ENCODE measurements around the gene RANBP1. TPM values are rescaled to one million over a fixed set of nuclear protein-coding genes. Genes with fewer than 3 reads are reported as not detected.

Gene RANBP1
- total and polyA plus RNA-seq, 2 of the 13 experiments (the other 11 are each of a cell fraction or from before 2014, with no cell fraction given) = 181 to 492 TPM

DNA sequence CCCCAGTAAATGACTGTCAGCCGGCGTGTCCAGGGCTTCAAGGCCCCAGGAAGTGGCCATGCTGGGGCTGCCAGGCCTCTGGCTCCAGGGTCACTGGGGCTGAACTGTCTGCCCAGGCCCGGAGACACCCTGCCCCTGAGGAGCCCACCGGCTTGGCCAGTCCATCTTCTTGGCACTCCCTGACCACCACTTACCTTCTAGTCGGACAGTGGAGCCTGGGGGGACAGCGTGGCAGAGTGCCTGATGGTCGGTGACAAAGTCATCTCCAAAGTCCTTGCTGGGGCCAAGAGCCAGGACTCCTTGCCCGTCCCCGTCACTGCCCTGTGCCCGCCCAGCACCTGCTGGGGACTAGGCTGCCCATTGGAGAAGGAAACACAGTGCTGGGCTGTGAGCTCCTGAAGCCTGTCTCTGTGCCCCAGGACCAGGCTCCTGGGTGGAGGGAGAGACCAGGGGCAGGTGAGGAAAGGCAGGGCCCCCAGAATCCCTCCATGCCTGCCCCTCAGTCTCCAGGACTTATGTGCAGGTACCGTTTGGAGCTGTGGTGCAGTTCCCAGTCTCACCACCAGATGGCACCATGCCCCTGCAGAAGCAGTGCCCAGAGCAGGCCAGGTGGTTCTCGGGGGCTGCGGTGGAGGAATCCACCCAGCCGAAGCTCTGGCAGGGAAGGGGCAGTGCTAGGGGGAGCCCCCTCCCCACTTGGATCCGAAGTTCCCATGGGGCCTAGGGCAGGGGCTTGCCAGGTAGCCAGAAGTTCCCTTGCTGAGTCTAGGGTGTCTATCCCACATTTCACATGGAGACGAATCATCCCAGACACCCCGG is 40.9 kb downstream of the RANBP1 start (continued):
- TF ChIP-seq ZNF552 (CRISPR knock-in tag; IDR thresholded peaks at IDR 0.05; ENCODE audit: borderline replicate concordance) (no peak), BRCA1 (CRISPR knock-in tag; IDR thresholded peaks at IDR 0.05) (no peak)
- TF ChIP-seq, protein P1, sequence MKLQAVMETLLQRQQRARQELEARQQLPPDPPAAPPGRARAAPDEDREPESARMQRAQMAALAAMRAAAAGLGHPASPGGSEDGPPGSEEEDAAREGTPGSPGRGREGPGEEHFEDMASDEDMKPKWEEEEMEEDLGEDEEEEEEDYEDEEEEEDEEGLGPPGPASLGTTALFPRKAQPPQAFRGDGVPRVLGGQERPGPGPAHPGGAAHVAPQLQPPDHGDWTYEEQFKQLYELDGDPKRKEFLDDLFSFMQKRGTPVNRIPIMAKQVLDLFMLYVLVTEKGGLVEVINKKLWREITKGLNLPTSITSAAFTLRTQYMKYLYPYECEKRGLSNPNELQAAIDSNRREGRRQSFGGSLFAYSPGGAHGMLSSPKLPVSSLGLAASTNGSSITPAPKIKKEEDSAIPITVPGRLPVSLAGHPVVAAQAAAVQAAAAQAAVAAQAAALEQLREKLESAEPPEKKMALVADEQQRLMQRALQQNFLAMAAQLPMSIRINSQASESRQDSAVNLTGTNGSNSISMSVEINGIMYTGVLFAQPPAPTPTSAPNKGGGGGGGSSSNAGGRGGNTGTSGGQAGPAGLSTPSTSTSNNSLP (IDR thresholded peaks at IDR 0.05; ENCODE audit: low read depth, low read length) = no peak
- TF ChIP-seq, protein P2, sequence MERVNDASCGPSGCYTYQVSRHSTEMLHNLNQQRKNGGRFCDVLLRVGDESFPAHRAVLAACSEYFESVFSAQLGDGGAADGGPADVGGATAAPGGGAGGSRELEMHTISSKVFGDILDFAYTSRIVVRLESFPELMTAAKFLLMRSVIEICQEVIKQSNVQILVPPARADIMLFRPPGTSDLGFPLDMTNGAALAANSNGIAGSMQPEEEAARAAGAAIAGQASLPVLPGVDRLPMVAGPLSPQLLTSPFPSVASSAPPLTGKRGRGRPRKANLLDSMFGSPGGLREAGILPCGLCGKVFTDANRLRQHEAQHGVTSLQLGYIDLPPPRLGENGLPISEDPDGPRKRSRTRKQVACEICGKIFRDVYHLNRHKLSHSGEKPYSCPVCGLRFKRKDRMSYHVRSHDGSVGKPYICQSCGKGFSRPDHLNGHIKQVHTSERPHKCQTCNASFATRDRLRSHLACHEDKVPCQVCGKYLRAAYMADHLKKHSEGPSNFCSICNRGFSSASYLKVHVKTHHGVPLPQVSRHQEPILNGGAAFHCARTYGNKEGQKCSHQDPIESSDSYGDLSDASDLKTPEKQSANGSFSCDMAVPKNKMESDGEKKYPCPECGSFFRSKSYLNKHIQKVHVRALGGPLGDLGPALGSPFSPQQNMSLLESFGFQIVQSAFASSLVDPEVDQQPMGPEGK (CRISPR knock-in tag; IDR thresholded peaks at IDR 0.05) = peak; percentile 60

DNA sequence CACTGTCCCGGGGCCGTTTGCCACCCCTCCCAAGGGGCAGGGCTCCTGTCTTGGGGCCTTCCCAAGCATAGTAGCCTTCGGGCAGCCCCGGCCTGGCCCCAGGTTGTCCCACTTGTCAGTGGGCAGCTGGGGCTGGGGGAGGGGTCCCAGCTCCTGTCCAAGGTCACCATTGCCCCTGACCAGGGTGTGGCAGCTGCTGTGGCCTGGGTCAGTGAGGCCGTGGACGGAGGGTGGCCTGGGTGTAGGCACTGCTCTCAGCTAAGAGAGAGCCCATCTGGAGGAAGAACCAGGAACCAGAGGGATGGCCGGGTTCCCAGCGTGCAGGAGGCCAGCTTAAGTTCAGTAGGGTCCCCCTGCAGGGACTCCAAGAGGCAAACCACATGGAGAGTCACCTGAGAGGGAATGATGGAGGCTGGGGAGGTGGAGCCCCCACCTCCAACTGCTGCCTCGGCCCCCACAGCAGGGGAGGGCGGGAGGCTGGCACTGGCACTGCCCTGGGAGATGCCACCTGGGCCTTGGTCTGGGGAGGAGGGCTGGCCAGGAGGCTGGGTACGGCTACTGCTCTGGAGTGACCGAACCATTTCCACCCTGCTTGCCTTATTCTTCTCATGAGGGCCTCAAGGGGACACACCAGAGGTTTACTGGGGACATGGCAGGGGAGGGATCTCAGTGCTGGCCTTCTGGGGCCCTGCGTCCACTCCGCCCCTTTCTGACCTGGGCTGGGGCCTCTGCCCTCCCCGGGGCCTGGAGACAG is 41.7 kb downstream of the RANBP1 start:
- DNase-seq (ENCODE audit: low spot score) (no peak), ATAC-seq (no peak), FAIRE-seq (no peak)
- no peaks in the 10 kb centered on the region for H4K20me1 ChIP-seq (ENCODE audit: insufficient read depth, low read length)
- H3K79me2 ChIP-seq (ENCODE audit: insufficient read depth, low read length) = no peaks in the 10 kb centered on the region
- BruUV-seq (replicated peaks) = no TSS peak
- no peak overlapping the region for H3K9ac ChIP-seq (ENCODE audit: insufficient read depth, low read depth, low read length)
- ChIA-PET CTCF (ENCODE audit: low intra/inter-chr PET ratio, low total read pairs) (interaction anchor here (1.1 to 4.1 kb wide), 3 partner anchors 81 to 128 kb away, joined by 3 to 28 read pairs (median 3); partner anchors contain the start of gene RTN4R), POLR2A (no interaction called here)
- H3K27me3 ChIP-seq (ENCODE audit: control insufficient read depth in 1 of 2, insufficient read depth in 2 of 2, low read length in 2 of 2) = peaks cover 13 to 50% of the 10 kb centered on the region in 2 experiments
- in situ Hi-C loops (cut with HindIII; ENCODE audit: extremely low pct_ligation_motif_present, low pct_unique_long_range_greater_than_20kb) = loop anchor here (5.0 to 25.0 kb wide), 3 partner anchors 77 to 1195 kb away; no protein-coding TSS in a partner anchor
- WGBS (ENCODE audit: low lambda C conversion rate) = 55% methylated on average over 5 of the region's 15 CpGs
- H3K27ac ChIP-seq (ENCODE audit: extremely low read length, insufficient read depth, low read length) = no peak overlapping the region
- H3K36me3 ChIP-seq (replicated peaks in 1 of 2; ENCODE audit: control insufficient read depth in 1 of 2, insufficient read depth in 2 of 2, low read length in 2 of 2) = no peaks in the 10 kb centered on the region
- H3K4me1 ChIP-seq (ENCODE audit: insufficient read depth, low read length) = no peaks in the 10 kb centered on the region
- intact Hi-C loops (cut with micrococcal nuclease; ENCODE audit: unreplicated experiment) = loop anchor here (1.0 kb wide), 1 partner anchor 81 kb away; no protein-coding TSS in a partner anchor
- H3K4me2 ChIP-seq (ENCODE audit: low read depth, low read length) = no peak overlapping the region
- no peak overlapping the region for H2AFZ ChIP-seq (ENCODE audit: low read length)
- H3K9me3 ChIP-seq (ENCODE audit: low read length) = no peaks in the 10 kb centered on the region
- no peak overlapping the region for H3K4me3 ChIP-seq (replicated peaks in 1 of 3; ENCODE audit: insufficient read depth in 1 of 3, low read depth in 2 of 3, low read length in 3 of 3)
- TF ChIP-seq RORA (CRISPR knock-in tag; IDR thresholded peaks at IDR 0.05) (no peak), CENPX (CRISPR knock-in tag; IDR thresholded peaks at IDR 0.05) (no peak), NR2F2 (IDR thresholded peaks at IDR 0.05; ENCODE audit: borderline replicate concordance, low read depth) (no peak), ETV5 (CRISPR knock-in tag; IDR thresholded peaks at IDR 0.05; ENCODE audit: borderline replicate concordance) (no peak)
- TF ChIP-seq, protein P3, sequence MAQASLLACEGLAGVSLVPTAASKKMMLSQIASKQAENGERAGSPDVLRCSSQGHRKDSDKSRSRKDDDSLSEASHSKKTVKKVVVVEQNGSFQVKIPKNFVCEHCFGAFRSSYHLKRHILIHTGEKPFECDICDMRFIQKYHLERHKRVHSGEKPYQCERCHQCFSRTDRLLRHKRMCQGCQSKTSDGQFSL (CRISPR knock-in tag; IDR thresholded peaks at IDR 0.05) = no peak
- TF ChIP-seq, protein P4, sequence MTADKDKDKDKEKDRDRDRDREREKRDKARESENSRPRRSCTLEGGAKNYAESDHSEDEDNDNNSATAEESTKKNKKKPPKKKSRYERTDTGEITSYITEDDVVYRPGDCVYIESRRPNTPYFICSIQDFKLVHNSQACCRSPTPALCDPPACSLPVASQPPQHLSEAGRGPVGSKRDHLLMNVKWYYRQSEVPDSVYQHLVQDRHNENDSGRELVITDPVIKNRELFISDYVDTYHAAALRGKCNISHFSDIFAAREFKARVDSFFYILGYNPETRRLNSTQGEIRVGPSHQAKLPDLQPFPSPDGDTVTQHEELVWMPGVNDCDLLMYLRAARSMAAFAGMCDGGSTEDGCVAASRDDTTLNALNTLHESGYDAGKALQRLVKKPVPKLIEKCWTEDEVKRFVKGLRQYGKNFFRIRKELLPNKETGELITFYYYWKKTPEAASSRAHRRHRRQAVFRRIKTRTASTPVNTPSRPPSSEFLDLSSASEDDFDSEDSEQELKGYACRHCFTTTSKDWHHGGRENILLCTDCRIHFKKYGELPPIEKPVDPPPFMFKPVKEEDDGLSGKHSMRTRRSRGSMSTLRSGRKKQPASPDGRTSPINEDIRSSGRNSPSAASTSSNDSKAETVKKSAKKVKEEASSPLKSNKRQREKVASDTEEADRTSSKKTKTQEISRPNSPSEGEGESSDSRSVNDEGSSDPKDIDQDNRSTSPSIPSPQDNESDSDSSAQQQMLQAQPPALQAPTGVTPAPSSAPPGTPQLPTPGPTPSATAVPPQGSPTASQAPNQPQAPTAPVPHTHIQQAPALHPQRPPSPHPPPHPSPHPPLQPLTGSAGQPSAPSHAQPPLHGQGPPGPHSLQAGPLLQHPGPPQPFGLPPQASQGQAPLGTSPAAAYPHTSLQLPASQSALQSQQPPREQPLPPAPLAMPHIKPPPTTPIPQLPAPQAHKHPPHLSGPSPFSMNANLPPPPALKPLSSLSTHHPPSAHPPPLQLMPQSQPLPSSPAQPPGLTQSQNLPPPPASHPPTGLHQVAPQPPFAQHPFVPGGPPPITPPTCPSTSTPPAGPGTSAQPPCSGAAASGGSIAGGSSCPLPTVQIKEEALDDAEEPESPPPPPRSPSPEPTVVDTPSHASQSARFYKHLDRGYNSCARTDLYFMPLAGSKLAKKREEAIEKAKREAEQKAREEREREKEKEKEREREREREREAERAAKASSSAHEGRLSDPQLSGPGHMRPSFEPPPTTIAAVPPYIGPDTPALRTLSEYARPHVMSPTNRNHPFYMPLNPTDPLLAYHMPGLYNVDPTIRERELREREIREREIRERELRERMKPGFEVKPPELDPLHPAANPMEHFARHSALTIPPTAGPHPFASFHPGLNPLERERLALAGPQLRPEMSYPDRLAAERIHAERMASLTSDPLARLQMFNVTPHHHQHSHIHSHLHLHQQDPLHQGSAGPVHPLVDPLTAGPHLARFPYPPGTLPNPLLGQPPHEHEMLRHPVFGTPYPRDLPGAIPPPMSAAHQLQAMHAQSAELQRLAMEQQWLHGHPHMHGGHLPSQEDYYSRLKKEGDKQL (CRISPR knock-in tag; IDR thresholded peaks at IDR 0.05; ENCODE audit: low read depth) = no peak
